Stimulated activated CD4-positive, alpha-beta T cell treated with anti-CD3 and anti-CD28 coated beads, Interleukin-4, amount 100 ng/mL, for 48 hours (primary cell): ENCODE results near the gene AQP6.
A peak's percentile ranks its signal among the peaks of the same experiment; 100 is the strongest.

Experiments used
- DNase-seq, 2 donors: peaks; one replicate each; pipeline ENCODE4 v3.0.0-alpha.2; 2020; ENCODE audit warnings: low read depth in 2 of 2

Gene AQP6

DNA sequence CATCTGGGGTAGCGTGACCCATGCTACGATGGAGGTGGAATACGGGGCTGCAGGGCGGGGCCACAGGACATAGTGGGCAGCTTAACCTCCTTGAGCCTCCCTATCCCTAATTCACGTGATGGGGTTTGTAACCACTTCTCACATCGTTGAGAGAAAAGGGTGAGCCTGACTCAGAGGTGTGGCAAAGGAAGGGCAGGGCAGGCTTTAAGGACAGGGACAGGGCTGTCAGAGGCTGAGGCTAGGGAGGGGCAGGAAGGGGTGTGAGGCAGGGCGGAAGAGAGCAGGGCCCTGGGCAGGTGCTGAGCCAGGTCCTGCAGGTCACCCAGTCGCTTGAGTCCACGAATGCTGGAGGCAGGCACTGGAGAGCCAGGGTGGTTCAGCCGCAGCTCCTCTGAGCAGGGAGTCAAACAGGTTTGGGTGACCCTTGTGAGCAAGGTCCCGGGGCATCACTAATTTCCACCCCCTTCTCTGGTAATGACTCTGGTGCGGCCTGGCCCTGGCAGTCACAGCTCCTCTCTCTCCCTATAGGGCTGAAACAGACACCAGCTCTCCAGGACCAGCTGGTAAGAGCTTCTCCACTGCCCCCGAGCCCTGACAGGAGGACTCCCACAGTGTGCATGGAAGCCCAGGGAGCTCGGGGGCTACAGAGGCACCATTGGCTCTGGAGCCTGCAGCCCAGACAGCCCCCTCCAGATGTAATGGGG, 29.7 kb upstream of the AQP6 start:
- DNase-seq, result no peak

DNA sequence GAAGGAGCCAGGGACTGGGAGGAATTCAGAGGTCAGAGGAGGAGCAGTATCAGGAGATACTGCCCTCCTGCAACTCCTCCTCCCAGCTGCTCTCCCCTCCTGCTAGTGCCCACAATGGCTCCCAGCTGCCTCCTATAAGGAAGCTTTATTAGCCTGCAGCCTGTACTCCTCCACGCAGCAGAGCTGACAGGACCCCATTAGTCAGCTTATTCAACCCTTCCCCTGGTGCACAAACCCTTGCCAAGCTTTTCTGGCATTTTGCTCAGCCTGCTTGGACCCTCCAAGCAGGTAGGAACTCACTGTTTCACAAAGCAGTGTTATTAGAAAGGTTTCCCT, 29.2 kb upstream of the AQP6 start:
- DNase-seq, result no peak

DNA sequence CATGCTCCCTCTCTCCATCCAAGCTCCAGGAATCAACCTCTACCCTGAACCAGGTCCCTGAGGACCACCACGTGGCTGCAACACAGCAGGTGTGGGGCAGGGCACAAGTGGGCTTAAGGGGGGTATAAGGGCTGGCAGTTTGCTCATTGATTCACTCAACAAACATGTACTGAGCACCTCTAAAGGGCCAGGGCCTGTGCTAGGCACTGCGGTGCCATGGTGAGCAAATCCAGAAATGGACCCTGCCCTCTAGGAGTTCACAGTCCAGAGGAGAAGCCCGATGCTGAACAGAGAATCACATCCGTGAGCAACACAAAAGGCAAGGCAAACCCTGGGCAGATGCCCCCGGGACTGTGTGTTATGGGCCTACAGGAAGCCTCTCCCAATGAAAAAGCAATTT, 28.7 kb upstream of the AQP6 start:
- DNase-seq, result no peak

DNA sequence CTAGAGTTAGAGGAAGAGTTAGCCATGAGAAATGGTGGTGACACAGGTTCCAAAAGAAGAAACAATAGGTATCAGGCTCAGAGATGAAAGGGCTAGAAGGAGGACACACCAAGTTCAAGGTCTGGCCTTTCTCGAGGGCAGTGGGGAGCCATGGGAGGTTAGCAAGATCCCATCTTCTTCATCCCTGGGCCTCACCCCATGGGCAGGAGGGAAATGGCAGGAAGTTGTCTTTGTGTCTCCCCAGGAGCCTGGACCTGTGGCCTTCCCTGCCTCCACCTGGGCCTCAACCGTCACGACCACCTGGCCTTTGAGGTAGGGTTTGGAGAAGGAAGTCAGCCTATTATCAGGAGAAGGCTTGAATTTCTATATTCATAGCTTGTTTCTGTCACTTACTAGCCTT, 28.0 kb upstream of the AQP6 start:
- no peak for DNase-seq

DNA sequence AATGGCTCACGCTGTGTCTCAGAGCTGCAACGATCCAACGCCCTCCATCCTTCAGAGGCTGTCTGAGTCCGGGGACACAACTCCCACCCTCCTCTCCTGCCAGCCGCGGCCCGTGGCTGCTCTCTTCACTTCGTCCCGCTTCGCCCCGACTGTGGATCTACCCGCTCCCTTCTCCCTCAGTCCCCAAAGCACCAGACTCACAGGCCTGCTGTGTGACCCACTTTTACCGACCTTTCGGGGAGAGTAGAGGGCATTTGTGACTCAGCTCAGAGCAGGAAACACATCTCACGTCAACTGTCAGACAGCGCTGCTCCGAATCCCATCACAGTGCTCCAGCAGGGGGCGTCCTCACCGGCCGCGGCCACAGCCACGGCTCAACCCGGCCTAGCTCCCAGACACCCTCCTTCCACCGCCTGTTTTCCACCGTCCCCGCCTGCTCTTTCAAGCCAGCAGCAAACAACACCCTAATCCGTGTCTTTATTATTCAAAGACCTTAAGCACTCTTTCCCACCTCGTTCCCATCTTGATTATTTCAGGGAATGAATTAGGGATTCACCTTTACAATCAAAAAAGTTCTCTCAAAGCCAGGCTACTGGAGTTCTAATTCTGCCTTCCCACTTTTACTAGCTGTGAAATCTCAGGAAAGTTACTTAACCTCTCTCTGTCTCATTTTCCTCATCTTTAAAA, 27.2 kb upstream of the AQP6 start:
- peak; percentile 87 to 91 for DNase-seq

DNA sequence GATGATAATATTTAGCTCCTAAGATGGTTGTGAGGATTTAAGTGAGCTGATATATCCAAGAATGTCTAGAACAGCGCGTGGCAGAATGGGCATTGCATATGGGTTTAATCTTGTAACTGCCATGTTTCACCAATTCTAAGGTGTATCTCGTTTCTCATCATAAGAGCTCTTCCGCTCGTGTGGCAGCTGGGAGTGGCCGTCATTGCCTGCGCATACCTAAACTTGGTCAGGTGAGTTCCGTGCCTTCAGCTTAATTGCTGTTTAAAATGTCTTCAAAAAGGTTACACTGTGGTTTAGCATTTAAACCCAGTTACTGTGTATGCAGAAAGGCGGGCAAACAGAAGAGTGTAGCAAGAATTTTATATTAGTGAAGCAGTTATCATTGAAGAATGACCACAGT, 26.7 kb upstream of the AQP6 start:
- DNase-seq, result no peak

DNA sequence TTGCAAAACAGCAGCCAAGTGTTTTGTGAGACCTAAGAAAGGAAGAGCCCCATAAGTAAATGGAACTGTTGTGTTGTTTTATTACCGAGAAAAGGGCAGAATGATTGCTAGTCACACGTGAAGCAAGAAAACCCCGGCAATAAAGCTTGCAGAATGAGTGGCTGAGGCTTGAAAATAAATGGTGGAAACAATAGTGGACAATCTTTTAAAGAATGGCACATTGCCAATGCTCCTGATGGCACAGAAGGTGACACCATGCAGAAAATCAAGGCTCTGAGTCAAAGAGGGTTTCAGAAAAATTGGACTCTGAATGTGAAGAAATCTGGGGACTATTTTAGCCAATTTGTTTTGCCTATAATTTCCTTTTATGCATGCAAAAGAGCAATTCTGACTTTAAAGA, 26.2 kb upstream of the AQP6 start:
- DNase-seq, result no peak

DNA sequence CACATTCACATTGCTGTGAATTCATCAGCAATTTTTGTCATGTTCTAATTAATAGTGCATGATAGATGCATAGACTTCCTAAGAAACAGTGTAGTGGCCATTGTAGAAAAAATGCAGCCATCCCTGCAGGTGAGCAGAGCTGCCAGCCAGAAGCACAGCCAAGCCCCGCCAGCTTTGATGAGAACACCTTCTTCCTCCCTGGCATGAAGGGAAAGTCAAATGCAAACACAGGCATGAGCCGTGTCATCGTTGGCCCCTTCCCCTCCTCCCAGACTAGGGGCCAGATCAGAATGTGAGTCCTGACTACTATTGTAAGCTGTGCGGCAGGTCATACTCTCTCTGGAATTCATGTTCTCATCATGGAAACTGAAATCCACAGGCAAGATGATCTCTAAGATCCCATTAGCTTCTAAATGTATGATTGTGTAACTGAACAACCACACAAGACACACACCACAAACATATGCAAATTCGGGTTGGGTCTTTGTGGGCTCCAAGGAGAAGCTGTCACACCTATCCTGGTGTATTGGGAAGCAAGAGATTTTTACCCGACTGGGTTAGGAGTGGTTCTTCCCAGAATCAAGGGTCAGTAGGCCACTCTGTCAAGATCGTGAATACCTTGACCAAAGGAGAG, 25.0 kb upstream of the AQP6 start:
- no peak for DNase-seq

DNA sequence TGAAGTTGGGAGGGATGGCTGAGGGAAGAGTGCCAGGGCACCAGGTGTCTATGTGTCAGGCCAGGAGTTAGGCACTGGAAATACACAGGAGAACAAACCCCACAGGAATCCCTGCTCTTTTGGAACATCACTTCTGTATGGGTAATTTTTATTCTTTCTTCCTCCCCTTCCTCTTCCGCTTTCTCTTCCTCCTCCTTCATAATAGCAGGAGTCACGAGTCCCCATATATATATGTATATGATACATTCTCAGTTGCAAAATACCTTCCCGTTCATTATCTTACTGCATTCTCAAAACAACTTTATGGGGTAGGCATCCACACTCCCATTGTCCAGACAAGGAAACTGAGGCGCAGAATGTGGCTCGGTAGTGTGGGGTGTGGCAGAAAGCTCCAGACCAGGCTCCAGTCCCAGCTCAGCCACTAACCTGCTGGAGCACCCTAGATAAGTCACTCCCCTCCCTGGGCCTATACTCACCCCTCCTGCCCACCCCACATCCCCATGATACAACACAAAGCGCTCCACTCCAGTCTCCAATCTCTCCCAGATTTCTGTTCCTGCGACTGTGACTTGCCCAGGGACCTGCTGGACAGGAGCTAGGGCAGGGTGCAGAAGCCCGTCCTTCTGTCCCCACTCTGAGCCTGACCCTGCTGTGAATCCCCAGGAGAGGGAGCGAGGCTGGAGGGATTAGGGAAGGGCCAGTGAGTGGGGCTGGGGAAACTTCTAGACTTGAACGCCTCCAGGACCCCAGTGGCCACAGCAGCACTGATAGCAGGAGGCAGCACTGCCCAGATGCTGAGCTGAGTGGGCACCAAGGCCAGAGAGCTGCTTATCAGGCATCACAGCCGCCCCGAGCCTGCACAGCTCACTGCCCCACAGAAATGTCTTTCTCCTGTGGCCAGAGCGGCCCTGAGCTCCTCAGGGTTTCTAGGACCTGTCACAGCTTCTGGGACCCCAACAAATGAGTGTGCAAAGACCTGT, 23.6 kb upstream of the AQP6 start:
- DNase-seq, result no peak

DNA sequence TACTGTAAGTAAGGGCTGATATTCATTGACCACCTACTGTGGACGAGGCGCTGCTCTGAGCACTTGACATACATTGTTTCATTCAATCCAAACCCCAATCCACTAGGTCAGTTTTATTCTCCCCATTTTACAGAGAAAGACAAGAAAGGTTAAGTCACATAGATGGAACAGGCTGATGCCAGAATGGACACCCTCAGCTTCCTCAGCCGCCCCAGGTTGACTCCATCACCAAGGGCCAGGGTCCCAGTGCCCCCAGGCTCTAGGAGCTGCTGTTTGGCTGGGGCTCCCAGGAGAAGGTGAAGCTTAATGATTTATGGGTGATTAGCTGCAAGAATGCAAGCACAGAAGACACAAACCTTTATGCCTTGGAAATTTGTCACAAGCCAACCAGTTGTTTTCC, 22.9 kb upstream of the AQP6 start:
- no peak for DNase-seq

DNA sequence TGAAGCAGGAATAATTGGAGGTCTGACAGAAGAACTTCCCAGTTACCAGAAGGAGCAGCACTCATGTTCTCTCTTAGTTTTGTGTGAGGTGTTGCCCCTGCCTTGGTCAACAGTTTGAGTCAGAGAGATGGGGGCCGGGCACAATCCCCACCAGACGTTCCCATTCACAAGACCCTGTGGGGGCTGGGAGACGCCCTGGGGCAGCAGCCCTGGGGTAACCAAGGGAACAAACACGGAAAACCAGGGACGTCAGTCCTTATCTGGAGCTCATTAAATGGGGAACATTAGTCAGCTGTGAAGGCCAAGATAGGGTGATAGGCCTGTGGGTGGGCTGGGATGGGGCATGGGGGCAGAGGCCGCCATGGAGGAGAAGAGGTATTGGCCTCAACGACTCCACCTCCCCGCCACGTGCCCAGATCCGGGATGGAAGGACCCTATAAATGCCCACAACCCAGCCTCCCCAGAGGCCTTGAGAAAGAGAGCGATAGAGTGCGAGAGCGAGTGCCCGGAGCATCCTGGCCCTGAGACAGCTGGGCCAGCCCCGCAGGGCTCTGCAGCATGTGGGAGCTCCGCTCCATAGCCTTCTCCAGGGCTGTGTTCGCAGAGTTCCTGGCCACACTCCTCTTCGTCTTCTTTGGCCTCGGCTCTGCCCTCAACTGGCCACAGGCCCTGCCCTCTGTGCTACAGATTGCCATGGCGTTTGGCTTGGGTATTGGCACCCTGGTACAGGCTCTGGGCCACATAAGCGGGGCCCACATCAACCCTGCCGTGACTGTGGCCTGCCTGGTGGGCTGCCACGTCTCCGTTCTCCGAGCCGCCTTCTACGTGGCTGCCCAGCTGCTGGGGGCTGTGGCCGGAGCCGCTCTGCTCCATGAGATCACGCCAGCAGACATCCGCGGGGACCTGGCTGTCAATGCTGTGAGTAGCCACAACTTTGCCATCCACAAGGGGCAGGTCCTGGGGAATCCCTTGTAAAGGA, 22.2 kb upstream of the AQP6 start, which contains the start of gene AQP2:
TSS of gene AQP2 (plus strand) at position 465 of the 979 bp plus-strand sequence. CDS start at position 559, 94 bp downstream.
- no peak for DNase-seq

DNA sequence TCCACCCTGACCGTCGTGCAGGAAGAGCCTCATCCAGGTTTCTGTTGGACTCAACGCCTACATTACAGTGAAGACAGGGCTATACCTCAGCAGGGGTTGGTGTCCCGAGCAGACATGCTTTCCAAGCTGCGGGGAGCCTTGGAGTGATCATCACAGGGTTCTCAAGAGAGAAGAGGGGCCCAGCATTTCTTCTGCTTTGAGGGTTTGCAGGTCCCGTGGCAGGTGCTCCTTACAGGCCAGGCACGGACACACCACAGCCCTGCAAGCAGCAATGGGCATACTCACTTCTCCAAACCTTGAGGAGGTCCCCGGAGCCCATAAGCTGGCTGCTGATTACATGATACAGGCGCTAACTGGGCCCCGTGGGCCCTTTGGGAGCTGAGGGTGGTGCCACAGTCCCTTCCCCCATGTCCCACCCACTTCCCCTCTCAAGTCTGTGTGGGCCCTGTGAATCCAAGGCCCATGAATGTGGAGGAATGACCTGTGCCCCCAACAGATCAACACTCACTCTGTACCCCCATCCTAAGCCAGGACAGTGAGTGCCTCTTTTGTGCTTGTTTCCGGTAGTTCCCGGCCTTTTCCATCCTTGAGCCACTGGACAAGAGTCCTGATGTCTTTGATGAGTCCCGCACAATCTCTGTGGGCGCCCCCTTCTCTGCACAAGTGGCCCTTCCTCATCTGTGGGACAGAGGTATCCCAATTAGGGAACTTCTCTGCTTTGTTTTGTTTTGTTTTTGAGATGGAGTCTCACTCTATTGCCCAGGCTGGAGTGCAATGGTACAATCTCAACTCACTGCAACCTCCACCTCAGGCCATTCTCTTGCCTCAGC, 21.1 kb upstream of the AQP6 start:
- DNase-seq, result no peak

DNA sequence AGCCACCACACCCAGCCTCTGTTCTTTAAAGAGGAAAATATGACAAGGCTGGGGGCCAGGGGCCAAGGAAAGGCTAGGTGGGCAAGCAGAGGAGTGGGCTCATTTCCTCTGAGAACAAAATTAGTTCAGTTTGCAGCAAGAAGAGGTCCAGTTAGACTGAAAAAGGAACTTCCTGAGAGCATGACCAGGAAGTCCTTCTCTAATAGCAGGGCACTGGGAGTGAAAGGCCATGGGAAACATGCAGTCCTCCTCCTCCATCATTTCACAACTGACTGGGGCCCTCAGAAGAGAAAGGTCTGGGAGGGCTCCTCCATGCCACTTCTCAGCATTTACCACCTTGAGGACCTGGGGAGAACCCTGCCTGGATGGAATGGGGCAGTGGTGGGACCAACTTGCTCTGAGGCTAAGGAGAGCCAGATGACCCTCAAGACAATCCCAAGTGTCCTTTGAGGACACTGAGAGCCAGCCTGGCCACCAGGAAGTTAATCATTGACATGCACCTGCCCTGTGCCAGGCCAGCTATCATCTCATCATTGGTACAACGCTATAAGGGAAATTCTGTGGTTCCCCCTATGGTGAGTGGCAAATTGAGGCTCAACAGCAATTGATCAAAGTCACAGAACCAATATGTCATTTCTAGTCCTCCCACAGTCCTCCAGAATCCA, 20.2 kb upstream of the AQP6 start:
- DNase-seq, result no peak

DNA sequence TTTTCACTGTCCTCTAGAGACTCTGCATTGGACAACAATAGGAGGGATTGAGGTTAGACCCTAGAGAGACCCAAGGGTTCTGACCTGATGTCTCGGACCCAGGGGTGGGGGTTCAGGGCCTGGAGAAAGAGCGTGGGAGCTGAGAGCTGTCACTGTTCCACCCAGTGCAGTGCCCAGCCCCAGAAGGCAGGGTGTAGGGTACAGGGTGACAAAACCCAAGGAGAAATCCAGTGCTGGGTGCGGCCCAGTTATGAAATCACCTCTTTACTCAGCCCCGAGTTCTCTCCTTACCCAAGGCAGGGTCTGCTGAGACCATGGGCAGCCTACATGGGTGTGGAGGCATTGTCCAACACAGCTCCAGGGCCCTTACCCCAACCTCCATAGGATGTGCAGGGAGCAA, 19.6 kb upstream of the AQP6 start:
- no peak for DNase-seq

DNA sequence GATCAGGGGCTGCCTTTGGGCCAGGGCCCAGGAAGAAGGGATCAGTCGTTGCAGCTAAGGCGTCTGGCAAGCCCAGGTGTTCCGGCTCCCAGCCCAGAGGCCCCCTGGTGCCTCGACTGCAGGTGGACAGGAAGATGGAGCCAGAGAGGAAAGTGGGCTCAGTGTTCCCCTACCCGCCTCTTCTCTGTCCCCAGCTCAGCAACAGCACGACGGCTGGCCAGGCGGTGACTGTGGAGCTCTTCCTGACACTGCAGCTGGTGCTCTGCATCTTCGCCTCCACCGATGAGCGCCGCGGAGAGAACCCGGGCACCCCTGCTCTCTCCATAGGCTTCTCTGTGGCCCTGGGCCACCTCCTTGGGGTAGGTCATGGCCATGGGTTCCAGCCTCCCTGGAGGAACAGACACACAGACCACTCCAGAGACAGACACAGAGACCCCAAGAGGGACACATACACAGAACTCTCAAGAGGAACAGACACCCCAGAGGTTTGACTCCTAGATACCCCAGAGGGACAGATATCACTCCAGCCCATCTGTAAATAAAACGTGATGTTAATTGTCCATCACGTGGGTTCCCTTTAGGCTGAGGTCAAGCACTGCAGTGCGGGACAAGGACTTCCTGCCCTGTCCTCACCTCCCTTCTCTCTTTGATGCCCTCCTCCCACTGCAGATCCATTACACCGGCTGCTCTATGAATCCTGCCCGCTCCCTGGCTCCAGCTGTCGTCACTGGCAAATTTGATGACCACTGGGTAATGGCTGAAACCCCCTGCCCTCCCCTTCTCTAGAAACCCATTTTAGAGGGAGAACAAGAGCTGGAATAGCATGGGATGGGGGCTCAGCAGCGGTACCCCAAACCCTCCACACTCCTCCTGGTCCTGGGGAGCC, 18.5 kb upstream of the AQP6 start:
- DNase-seq, result no peak

DNA sequence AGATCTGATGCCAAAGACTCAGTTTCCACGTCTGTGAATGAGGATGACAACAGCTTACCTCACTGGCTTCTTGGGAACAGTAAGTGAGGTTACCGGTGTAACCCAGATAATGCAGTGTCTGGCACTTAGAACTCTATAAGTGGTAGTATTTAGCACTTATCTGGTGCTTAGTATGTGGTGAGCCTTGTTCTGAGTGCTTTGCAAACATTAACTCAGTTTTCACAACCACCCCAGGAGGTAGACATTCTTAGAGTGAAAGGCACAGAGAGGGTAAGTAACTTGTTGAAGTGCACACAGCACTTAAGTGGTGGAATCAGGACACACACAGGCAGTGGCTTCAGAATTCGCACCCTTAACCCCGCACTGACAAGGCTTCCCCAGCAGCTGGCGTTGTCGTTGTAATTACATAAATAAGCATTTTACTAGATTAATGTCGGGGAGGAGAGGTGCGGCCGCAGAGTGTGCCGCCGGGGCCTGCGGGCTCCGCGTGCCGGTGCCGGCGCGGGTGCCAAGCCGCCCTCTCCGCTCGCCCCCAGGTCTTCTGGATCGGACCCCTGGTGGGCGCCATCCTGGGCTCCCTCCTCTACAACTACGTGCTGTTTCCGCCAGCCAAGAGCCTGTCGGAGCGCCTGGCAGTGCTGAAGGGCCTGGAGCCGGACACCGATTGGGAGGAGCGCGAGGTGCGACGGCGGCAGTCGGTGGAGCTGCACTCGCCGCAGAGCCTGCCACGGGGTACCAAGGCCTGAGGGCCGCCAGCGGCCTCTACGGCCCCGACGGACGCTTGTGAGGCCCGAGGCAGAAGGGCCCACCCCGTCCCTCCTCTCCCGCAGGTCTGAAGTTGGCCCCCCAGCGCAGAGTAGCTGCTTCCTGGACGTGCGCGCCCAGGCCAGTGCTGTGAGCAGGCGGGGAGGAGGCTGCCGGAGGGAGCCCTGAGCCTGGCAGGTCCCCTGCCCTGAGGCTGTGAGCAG, 17.6 kb upstream of the AQP6 start:
- DNase-seq, result no peak
